ENCODE data around the gene TCF7L1.

DNA sequence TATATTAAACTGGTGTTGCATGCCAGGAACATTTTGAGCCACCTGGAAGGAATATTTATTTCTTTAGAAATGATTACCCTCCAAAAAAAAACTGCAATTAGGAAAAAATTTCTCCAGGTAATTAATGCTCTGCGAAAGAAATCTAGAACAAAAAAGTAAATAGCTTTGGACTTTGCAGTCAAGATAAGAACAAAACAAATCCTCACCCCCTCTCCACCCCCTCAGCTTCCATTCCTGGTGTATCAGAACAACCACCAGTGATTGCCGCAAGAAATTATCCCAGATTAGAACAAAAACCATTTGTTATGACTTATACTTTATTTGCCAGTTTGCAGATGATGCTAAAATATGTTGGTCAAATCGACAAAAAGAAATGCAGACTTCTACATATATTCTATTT, 17.0 kb upstream of the TCF7L1 start:
- TF ChIP-seq CTCF (conservative IDR thresholded peaks at IDR 0.05; ENCODE audit: low read length) (no peak), EZH2phosphoT487 (IDR thresholded peaks at IDR 0.05; ENCODE audit: borderline replicate concordance) (no peak)
